GM12801 (cell line): ENCODE data around the gene AKR1C8.

Source experiments
- CTCF ChIP-seq: IDR thresholded peaks from one replicate; pipeline ENCODE4 v1.5.1; 2011; ENCODE audit warnings: control low read depth; ENCODE audit not compliant: insufficient read length; ENCODE audit errors: extremely low read depth

Gene AKR1C8

DNA sequence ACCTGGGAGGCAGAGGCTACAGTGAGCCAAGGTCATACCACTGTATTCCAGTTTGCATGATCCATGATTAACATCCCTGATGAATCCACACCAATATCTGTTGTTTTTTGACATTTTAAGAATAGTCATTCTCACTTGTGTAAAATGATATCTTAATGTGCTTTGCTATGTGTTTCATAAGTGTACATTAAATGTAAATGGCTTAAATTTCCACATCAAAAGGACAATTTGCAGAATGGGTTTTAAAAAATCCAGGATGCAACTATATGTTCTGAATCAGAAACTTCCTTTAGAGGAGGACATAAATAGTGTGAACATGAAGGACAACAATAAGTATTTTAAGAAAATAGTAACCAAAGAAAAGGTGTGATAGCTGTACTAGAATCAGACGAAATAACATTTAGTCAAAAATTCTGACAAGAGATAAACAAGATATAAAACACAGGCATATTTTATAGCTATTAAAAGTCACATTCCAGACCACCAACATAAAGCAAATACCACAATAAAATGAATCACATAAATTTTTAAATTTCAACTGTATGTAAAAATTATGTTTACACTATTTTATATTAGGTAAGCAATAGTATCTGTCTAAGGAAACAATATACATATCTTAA lies 48.4 kb downstream of the AKR1C8 start:
- no peak for TF ChIP-seq CTCF

DNA sequence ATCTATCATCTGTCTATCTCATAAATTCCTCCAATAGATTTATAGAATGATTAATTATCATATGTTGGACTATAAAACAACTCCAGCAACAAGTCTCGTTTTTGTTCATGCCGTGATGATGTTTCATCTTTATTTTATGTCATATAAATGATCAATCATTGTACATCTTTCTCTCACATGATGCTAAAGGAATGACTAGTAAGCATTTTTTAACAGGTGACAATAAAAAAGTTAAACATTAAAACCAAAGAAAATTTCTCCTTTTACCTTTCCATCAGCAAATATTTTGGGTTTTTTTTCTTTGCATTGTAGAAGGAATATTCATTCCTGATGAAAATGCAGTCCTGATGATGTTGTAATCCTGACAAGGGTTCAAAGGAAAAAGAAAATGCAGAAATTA lies 49.4 kb downstream of the AKR1C8 start:
- no peak for TF ChIP-seq CTCF

DNA sequence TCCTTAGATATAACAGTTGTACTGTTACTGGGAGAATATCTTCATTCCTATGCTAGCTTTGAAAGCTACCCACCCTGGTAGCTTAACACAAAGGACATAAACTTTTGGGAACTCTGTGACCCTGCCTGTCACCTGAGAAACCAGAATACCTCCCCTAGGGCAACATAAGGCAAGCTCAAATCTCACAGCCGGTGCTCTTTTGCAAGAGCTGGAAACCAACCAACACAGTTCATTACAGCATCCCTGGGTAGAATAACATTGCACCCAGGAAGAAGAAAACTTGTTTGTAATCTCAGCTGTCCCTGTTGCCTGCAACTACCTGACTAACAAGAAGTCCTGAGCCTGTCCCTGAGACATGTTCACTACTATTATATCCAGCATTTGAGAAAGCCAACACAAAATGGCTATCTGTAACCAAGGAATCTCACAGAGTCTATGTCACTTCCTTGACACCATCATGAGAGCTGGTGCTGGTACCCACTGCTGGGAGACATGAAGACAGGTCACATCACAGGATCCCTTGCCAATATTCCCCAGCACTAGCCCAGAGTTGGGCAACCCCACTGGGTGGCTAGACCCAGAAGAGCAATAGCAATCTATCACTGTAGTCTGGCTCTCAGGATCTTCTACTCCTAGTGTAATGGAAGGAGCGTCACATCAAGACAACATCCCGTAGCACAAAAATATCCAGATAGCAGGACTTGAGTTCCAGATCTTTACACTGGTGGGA lies 59.5 kb downstream of the AKR1C8 start:
- no peak for TF ChIP-seq CTCF

GRCh38 chr10:5123886-5124285 lies 61.1 kb downstream of the AKR1C8 start:
- no peak for TF ChIP-seq CTCF

GRCh38 chr10:5117026-5117425 lies 67.9 kb downstream of the AKR1C8 start:
- no peak for TF ChIP-seq CTCF

DNA sequence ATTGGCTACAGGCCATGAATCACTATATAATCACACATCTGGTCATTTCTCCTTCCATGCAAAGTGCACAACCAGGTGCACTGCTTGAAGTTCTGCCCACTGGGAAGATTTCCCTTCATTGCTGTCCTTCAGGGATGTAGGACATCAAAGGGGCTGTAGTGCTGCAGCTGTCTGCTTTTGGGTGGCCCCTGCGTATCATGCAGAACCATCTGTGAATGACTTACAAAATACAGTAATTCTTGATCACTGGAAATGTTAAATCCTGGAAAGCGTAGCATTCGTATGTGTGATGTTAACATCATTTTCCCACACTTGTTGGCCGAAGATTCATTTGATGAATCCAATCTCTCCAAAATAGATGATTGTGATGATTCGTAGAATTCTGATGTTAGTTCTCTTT lies 68.3 kb downstream of the AKR1C8 start:
- TF ChIP-seq CTCF: no peak

- TF ChIP-seq CTCF: no peak
Measured at GRCh38 chr10:5108658-5109416, 76.1 kb downstream of the AKR1C8 start.
